IPS-15b (cell line): ENCODE results near the gene RLBP1.
A peak's percentile ranks its signal among the peaks of the same experiment; 100 is the strongest.
"Not testable (repeated sequence)": the region's sequence is repeated elsewhere in the genome, so short reads cannot be mapped to it uniquely, and the experiment has no call there.

ENCODE experiments used
- H3K27me3 ChIP-seq: one replicate; pipeline ENCODE4 v1.6.1; 2013; ENCODE audit warnings: low read length; ENCODE audit not compliant: control insufficient read depth, insufficient read depth
- H3K36me3 ChIP-seq: one replicate; pipeline ENCODE4 v1.6.1; 2013; ENCODE audit warnings: low read length; ENCODE audit not compliant: control insufficient read depth, insufficient read depth
- H3K4me1 ChIP-seq: one replicate; pipeline ENCODE4 v1.6.1; 2013; ENCODE audit warnings: mild to moderate bottlenecking, low read length; ENCODE audit not compliant: control insufficient read depth, insufficient read depth
- H3K4me3 ChIP-seq: one replicate; pipeline ENCODE4 v1.5.1; 2013; ENCODE audit warnings: low read depth, low read length
- H3K9ac ChIP-seq: one replicate; pipeline ENCODE4 v1.6.1; 2013; ENCODE audit warnings: low read depth, mild to moderate bottlenecking, low read length
- H3K9me3 ChIP-seq: one replicate; pipeline ENCODE4 v1.6.1; 2013; ENCODE audit warnings: mild to moderate bottlenecking, low read length; ENCODE audit not compliant: control insufficient read depth, insufficient read depth

RLBP1 gene

GRCh38 chr15:89221543-89221942 is at the start of gene RLBP1:
TSS of gene RLBP1 (minus strand) at chr15:89221579. CDS start at chr15:89218975, 2,604 bp downstream.
- H3K9ac ChIP-seq, result no peak within 1 kb of the TSS
- no peaks in the 10 kb centered on the region for H3K27me3 ChIP-seq
- H3K9me3 ChIP-seq, result no peaks in the 10 kb centered on the region
- H3K4me1 ChIP-seq, result no peaks in the 10 kb centered on the region
- no peak within 1 kb of the TSS for H3K4me3 ChIP-seq
- no peaks in the 10 kb centered on the region for H3K36me3 ChIP-seq

GRCh38 chr15:89250142-89250541 is 28.8 kb upstream of the RLBP1 start:
- not testable (repeated sequence) for H3K27me3 ChIP-seq, H3K4me3 ChIP-seq, H3K9me3 ChIP-seq, H3K9ac ChIP-seq, H3K4me1 ChIP-seq, H3K36me3 ChIP-seq

GRCh38 chr15:89248584-89248983 is 27.2 kb upstream of the RLBP1 start:
- Histone ChIP-seq H3K4me1 (no peaks in the 10 kb centered on the region), H3K4me3 (no peak overlapping the region), H3K9ac (no peak overlapping the region), H3K36me3 (peaks cover 5% of the 10 kb centered on the region), H3K27me3 (no peaks in the 10 kb centered on the region), H3K9me3 (no peaks in the 10 kb centered on the region)

DNA sequence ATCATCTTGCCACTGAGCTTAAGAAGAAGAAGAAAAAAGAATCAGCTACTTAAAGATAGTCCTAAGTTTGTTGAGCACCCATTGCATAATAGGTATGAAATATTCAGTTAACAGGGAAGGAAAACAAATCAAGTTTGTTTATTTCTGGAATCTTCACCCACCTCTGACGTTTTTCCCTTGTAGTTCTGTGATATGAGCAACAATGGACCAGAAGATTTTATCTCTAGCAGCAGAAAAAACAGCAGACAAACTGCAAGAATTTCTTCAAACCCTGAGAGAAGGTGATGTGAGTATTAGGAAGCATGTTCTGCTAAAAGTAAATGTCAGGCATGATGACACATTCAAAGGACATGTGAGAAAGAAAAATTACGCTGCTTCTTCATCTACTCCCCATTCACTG is 26.1 kb upstream of the RLBP1 start:
- Histone ChIP-seq H3K4me1 (peaks cover 3% of the 10 kb centered on the region), H3K27me3 (peaks cover 6% of the 10 kb centered on the region), H3K9me3 (no peaks in the 10 kb centered on the region), H3K36me3 (peaks cover 5% of the 10 kb centered on the region), H3K4me3 (no peak overlapping the region), H3K9ac (no peak overlapping the region)

GRCh38 chr15:89244574-89244903 is 23.2 kb upstream of the RLBP1 start:
- peak overlapping the region; percentile 83 for H3K4me3 ChIP-seq
- peaks cover 3% of the 10 kb centered on the region for H3K4me1 ChIP-seq
- peak overlapping the region; percentile 68 for H3K9ac ChIP-seq
- H3K27me3 ChIP-seq, result peaks cover 9% of the 10 kb centered on the region
- H3K36me3 ChIP-seq, result peaks cover 4% of the 10 kb centered on the region
- H3K9me3 ChIP-seq, result no peaks in the 10 kb centered on the region

- H3K36me3 ChIP-seq, result no peaks in the 10 kb centered on the region
- H3K4me1 ChIP-seq, result peaks cover 3% of the 10 kb centered on the region
- peak within 1 kb of the TSS; percentile 83 for H3K4me3 ChIP-seq
- no peaks in the 10 kb centered on the region for H3K9me3 ChIP-seq
- peaks cover 9% of the 10 kb centered on the region for H3K27me3 ChIP-seq
- peak within 1 kb of the TSS; percentile 68 for H3K9ac ChIP-seq
Observed at GRCh38 chr15:89243691-89244573, 22.6 kb upstream of the RLBP1 start, which contains the start of gene FANCI. TSS of gene FANCI (plus strand) at chr15:89243979. CDS start at chr15:89247648, 3,669 bp downstream.

GRCh38 chr15:89243046-89243690 is 21.8 kb upstream of the RLBP1 start:
- H3K27me3 ChIP-seq, result peaks cover 9% of the 10 kb centered on the region
- peak overlapping the region; percentile 83 for H3K4me3 ChIP-seq
- H3K9ac ChIP-seq, result peak overlapping the region; percentile 42
- no peaks in the 10 kb centered on the region for H3K9me3 ChIP-seq
- no peaks in the 10 kb centered on the region for H3K36me3 ChIP-seq
- peaks cover 3% of the 10 kb centered on the region for H3K4me1 ChIP-seq

- H3K27me3 ChIP-seq, H3K9me3 ChIP-seq: not testable (repeated sequence)
Observed at GRCh38 chr15:89239883-89240810, 18.8 kb upstream of the RLBP1 start.

DNA sequence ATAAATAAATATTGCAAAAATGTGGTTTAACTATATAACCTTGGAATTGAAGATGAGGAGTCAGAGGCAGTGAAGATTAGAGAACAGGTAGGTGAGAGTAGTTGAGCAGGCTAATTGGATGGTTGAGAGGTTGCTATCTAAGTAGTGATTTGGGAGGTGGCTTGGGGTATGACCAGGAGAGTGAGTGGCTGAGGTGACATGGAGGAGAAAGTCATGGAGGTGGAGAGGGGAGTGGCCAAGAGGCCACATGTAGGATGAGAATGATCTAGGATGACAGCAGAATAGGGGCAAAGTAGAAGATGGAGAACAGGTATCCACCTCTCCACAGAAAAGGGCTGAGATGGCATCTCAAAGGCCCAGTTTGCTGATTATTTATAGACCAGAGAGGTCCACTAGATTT is 10.5 kb upstream of the RLBP1 start:
- Histone ChIP-seq H3K36me3 (no peaks in the 10 kb centered on the region), H3K9ac (no peak overlapping the region), H3K9me3 (no peaks in the 10 kb centered on the region), H3K27me3 (no peaks in the 10 kb centered on the region), H3K4me3 (no peak overlapping the region), H3K4me1 (no peaks in the 10 kb centered on the region)

More at GRCh38 chr15:89239883-89240810, 18.8 kb upstream of the RLBP1 start:
- not testable (repeated sequence) for H3K36me3 ChIP-seq, H3K4me1 ChIP-seq, H3K4me3 ChIP-seq, H3K9ac ChIP-seq

- no peaks in the 10 kb centered on the region for H3K27me3 ChIP-seq
- no peaks in the 10 kb centered on the region for H3K9me3 ChIP-seq
- no peak overlapping the region for H3K4me3 ChIP-seq
- H3K36me3 ChIP-seq, result no peaks in the 10 kb centered on the region
- no peaks in the 10 kb centered on the region for H3K4me1 ChIP-seq
- no peak overlapping the region for H3K9ac ChIP-seq
Observed at GRCh38 chr15:89230277-89230676, 8.9 kb upstream of the RLBP1 start.

DNA sequence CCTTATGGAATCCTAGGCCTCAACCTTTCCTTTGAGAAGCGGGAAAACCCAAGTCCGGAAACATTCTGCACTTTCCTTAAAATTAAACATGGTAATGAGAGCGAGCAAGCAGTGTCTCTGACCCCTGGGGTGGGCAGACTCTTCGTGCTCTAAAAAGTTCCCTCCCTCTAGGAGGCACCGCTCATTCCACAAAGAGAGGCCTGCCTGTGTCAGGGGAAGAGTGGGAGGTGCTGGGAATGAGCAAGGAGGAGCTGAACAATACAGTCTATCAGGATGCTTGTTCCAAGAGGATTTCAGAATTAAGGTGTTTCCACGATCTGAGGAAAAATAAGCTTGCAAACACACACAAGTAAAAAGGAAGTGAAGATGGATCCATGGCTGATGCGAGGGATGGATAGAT is 6.0 kb upstream of the RLBP1 start:
- no peaks in the 10 kb centered on the region for H3K4me1 ChIP-seq
- no peak overlapping the region for H3K4me3 ChIP-seq
- no peaks in the 10 kb centered on the region for H3K36me3 ChIP-seq
- H3K27me3 ChIP-seq, result no peaks in the 10 kb centered on the region
- H3K9ac ChIP-seq, result no peak overlapping the region
- no peaks in the 10 kb centered on the region for H3K9me3 ChIP-seq
